Panc1 (cell line): ENCODE data around the gene KYNU.
"Not testable (repeated sequence)": the region's sequence is repeated elsewhere in the genome, so short reads cannot be mapped to it uniquely, and the experiment has no call there.

Source experiments
- POLR2AphosphoS5 ChIP-seq: IDR thresholded peaks from 2 replicates; pipeline ENCODE4 v1.6.1; 2012; ENCODE audit warnings: mild to moderate bottlenecking, low read depth, low read length, moderate library complexity
- REST ChIP-seq, 2 experiments: IDR thresholded peaks; 2 replicates each; pipeline ENCODE4 v1.6.1; 2011 to 2012; ENCODE audit warnings: low read depth in 2 of 2, control low read depth in 1 of 2, low read length in 1 of 2, mild to moderate bottlenecking in 1 of 2, moderate library complexity in 1 of 2; ENCODE audit not compliant: insufficient read depth in 1 of 2
- TCF7L2 ChIP-seq: IDR thresholded peaks from 2 replicates; pipeline ENCODE4 v1.6.1; 2011; ENCODE audit warnings: mild to moderate bottlenecking, low read depth, low read length, inconsistent platforms
- TF ChIP-seq, protein P1 (sequence below): fragments of 450-650 bp; IDR thresholded peaks from 2 replicates; pipeline ENCODE4 v1.5.1; 2017; ENCODE audit warnings: mild to moderate bottlenecking

- not testable (repeated sequence) for TF ChIP-seq TCF7L2; POLR2AphosphoS5; REST (IDR thresholded peaks at IDR 0.05; ENCODE audit: insufficient read depth in 1 of 2, low read depth in 2 of 2, low read length in 1 of 2)
- TF ChIP-seq, protein P1, sequence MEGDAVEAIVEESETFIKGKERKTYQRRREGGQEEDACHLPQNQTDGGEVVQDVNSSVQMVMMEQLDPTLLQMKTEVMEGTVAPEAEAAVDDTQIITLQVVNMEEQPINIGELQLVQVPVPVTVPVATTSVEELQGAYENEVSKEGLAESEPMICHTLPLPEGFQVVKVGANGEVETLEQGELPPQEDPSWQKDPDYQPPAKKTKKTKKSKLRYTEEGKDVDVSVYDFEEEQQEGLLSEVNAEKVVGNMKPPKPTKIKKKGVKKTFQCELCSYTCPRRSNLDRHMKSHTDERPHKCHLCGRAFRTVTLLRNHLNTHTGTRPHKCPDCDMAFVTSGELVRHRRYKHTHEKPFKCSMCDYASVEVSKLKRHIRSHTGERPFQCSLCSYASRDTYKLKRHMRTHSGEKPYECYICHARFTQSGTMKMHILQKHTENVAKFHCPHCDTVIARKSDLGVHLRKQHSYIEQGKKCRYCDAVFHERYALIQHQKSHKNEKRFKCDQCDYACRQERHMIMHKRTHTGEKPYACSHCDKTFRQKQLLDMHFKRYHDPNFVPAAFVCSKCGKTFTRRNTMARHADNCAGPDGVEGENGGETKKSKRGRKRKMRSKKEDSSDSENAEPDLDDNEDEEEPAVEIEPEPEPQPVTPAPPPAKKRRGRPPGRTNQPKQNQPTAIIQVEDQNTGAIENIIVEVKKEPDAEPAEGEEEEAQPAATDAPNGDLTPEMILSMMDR, result not testable (repeated sequence)
These were observed 71.3 kb downstream of the KYNU start for GRCh38 chr2:142948723-142949122.
